ENCODE results near the gene APBA2.

Gene APBA2

GRCh38 chr15:29078541-29078940 is 192.8 kb downstream of the APBA2 start (continued):
- TF ChIP-seq BCL6B (tag by site-specific recombination; IDR thresholded peaks at IDR 0.05) (no peak), ZNF19 (tag by site-specific recombination; IDR thresholded peaks at IDR 0.05; ENCODE audit: low read depth) (no peak), ZNF394 (tag by site-specific recombination; IDR thresholded peaks at IDR 0.05; ENCODE audit: borderline replicate concordance) (no peak), ZNF549 (tag by site-specific recombination; IDR thresholded peaks at IDR 0.05) (no peak)

- Histone ChIP-seq H3K27ac (ENCODE audit: extremely low read depth, low read depth, low read length) (no peak overlapping the region), H3K36me3 (ENCODE audit: control insufficient read depth in 2 of 2, insufficient read depth in 1 of 2, low read length in 2 of 2) (no peaks in the 10 kb centered on the region), H3K4me1 (ENCODE audit: control insufficient read depth, insufficient read depth, low read length) (no peaks in the 10 kb centered on the region), H3K4me3 (ENCODE audit: low read depth, low read length) (no peak overlapping the region), H3K9me3 (ENCODE audit: control insufficient read depth, insufficient read depth, low read depth, low read length) (no peaks in the 10 kb centered on the region)
- TF ChIP-seq PRDM2 (tag by site-specific recombination; IDR thresholded peaks at IDR 0.05; ENCODE audit: borderline replicate concordance) (no peak), ZBTB17 (tag by site-specific recombination; IDR thresholded peaks at IDR 0.05) (no peak), BCL11A (tag by site-specific recombination; IDR thresholded peaks at IDR 0.05; ENCODE audit: low read depth) (no peak)
- ChIA-PET POLR2A (no interaction called here), CTCF (interaction anchor here (0.7 kb wide), 1 partner anchor 10 kb away, joined by 3 read pairs; no protein-coding TSS in a partner anchor)
These were observed 193.7 kb downstream of the APBA2 start for GRCh38 chr15:29079479-29079878.

GRCh38 chr15:29081781-29082180 is 196.0 kb downstream of the APBA2 start:
- CTCF ChIA-PET: interaction anchor here (0.8 to 1.5 kb wide), 4 partner anchors 9 to 59 kb away, joined by 3 to 10 read pairs (median 6); no protein-coding TSS in a partner anchor
- no peaks in the 10 kb centered on the region for H3K9me3 ChIP-seq (ENCODE audit: control insufficient read depth, insufficient read depth, low read depth, low read length)
- no peak overlapping the region for H3K4me3 ChIP-seq (ENCODE audit: low read depth, low read length)
- H3K27ac ChIP-seq (ENCODE audit: extremely low read depth, low read depth, low read length): no peak overlapping the region
- TF ChIP-seq ELK4 (IDR thresholded peaks at IDR 0.05; ENCODE audit: borderline replicate concordance, low read depth, low read length): no peak
- TF ChIP-seq ZNF366 (tag by site-specific recombination; conservative IDR thresholded peaks at IDR 0.05): no peak
- TF ChIP-seq ZNF354C (tag by site-specific recombination; IDR thresholded peaks at IDR 0.05; ENCODE audit: borderline replicate concordance, low read depth): no peak
- no peak for TF ChIP-seq ZNF555 (tag by site-specific recombination; conservative IDR thresholded peaks at IDR 0.05)
- no peak for TF ChIP-seq YY2 (tag by site-specific recombination; IDR thresholded peaks at IDR 0.05)
- no peak for TF ChIP-seq ZNF654 (tag by site-specific recombination; IDR thresholded peaks at IDR 0.05; ENCODE audit: low read depth)
- no peak for TF ChIP-seq ZNF280D (tag by site-specific recombination; IDR thresholded peaks at IDR 0.05)
- TF ChIP-seq ZNF785 (tag by site-specific recombination; IDR thresholded peaks at IDR 0.05): no peak
- TF ChIP-seq ZNF677 (tag by site-specific recombination; IDR thresholded peaks at IDR 0.05): no peak
- TF ChIP-seq ZNF211 (tag by site-specific recombination; IDR thresholded peaks at IDR 0.05; ENCODE audit: low read depth): no peak
- no peak for TF ChIP-seq ZNF175 (tag by site-specific recombination; IDR thresholded peaks at IDR 0.05)
- no peak for TF ChIP-seq SALL2 (tag by site-specific recombination; IDR thresholded peaks at IDR 0.05; ENCODE audit: borderline replicate concordance)
- TF ChIP-seq KLF17 (tag by site-specific recombination; IDR thresholded peaks at IDR 0.05): no peak
- no peak for TF ChIP-seq ZBTB20 (tag by site-specific recombination; IDR thresholded peaks at IDR 0.05)
- no peaks in the 10 kb centered on the region for H3K36me3 ChIP-seq (ENCODE audit: control insufficient read depth in 2 of 2, insufficient read depth in 1 of 2, low read length in 2 of 2)
- POLR2A ChIA-PET: no interaction called here
- no peaks in the 10 kb centered on the region for H3K4me1 ChIP-seq (ENCODE audit: control insufficient read depth, insufficient read depth, low read length)
